Fibroblast of gingiva (primary cell): ENCODE measurements around the gene NELFB.
A peak's percentile ranks its signal among the peaks of the same experiment; 100 is the strongest.

ENCODE experiments used
- DNase-seq: peaks from one replicate; pipeline ENCODE4 v3.0.0-alpha.2; 2011; ENCODE audit warnings: low read depth

The NELFB gene

GRCh38 chr9:137268538-137269201, 13.5 kb downstream of the NELFB start:
- DNase-seq, result no peak

DNA sequence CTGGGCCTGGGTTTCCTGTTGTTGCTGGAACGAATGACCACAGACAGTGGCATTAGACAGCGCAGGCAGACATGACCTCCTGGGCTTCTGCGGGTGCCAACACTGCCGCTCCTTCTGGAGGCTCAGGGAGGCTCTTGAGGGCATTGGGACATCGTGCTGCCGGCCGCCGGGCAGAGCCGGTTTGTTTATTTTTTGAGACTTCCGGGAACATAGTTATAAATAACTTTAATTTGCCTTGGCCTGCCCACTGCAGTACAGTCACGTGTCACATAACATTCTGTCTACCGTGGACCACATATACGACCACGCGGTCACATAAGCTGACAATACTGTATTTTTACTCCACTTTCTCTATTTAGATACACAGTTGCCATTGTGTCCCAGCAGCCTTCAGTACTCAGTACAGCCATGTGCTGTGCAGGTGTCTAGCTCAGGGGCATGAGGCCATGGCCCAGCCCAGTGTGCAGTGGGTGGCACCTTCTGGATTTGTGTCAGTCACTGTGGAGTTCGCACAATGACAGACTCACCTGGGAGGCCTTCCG, 14.2 kb downstream of the NELFB start:
- DNase-seq, result peak; percentile 91

DNA sequence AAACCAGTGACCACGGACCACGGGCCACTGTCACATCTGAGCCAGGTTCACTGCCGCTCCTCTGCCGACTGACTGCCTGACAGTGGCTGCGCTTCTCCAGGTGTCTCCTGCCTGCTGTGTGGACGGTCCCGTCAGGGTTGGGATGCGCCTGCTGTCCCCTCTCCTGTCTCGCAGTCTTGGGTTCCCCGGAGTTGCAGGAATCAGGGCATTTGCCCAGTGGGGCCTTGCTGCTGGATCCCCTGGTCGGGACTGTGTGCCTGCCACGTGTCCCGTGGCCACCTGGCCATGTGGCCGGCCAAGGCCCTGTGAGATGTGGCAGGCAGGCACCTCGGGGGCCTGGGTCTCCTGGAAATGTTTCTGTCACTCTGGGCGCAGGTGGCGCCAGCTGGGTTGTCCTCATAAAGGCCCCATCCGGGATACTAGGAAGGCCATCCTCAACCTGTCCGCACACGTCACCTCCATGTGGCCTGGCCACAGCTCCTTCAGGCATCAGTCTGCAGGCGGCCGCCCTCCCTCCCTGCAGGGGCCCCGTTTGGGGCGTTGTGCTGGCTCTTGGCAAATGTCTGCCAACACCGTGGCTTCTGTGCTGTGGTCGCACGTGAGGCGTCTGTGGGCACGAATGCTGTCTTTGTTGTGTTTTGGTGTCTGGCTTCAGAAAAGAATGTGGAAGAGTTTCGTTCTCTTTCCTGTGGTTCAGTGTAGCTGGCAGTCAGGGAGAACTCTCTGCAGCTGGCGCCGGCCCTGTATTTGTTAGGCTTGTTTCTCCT, 16.0 kb downstream of the NELFB start:
- DNase-seq, result no peak

GRCh38 chr9:137271696-137272076, 16.6 kb downstream of the NELFB start:
- no peak for DNase-seq

DNA sequence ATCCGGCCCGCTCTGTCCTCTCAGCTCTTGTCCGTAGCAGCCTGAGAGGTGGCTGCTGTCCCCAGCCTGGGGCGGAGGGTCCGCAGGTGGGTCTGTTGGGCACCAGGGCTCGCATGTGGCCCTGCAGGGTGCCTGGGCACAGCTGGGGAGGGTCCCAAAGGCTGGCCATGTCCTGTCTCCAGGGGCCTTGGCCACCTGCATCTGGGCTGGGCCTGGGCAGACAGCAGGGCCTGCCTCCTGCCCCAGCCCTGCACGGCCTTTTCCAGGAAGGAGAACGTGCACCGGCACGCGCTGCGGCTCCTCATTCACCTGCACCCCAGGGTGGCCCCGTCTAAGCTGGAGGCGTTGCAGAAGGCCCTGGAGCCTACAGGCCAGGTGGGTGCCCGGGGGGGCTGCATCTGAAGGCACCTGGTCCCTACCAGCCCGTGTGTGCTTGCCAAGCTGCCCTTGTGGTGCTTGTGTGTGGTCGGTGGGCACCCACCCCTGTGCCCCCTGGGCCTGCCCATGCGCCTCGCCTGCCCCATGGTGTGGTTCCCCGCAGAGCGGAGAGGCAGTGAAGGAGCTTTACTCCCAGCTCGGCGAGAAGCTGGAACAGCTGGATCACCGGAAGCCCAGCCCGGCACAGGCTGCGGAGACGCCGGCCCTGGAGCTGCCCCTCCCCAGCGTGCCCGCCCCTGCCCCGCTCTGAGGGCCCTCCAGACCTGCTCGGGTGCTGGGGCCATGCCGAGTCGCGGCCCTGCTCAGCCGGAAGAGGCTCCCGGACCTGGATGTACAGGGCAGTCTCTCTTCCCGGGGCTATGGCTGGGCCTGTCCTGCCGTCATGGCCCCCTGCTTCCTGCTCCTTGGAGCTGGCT, 17.3 kb downstream of the NELFB start:
- DNase-seq, result no peak

DNA sequence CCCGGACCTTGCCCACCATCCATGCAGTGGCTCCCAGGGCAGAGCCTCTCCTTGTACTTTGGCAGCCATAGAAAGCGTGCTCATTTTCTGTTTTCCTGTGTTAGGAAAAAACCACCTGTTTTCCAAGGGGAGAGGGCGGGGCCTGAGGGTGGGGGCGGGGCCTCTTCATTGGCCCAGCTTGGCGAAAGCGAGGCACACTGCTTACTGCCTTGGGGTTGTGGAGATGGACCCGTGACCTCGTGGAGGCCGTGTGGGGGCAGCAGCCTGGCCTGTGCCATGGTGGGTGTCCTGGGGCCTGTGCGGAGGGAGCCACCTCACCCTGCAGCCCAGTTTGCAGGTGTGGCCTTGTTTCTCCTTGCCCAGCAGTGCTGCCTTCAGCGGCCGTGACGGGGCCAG, 18.0 kb downstream of the NELFB start:
- DNase-seq, result no peak

DNA sequence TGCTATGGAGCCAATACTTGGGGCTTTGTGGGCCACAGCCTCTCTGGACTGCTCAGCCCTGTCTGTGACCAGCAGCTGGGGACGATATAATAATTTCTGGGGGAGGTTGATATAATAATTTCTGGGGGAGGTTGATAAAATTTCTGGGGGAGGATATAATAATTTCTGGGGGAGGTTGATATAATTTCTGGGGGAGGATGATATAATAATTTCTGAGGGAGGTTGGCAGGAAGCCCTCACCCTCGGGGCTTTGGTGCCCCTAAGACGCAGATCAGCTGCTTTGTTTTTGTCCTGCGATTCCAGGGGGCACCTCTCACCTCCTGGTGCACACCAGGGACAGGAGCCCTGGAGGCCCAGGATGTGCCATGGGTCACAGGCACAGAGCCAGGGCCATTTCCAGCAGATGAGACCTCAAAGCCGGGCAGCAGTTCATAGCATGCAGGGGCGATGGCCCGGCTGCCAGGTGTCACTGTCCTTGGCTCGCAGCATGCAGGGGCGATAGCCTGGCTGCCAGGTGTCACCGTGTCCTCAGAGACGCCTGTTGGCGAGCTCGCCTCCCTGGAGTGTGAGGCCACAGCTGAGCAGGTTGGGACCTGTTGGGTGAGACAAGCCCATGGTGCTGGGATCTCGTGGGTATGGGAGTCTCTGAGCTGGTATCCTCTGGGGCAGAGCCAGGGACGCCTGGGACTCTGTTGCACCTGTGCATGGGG, 18.6 kb downstream of the NELFB start:
- DNase-seq, result no peak

DNA sequence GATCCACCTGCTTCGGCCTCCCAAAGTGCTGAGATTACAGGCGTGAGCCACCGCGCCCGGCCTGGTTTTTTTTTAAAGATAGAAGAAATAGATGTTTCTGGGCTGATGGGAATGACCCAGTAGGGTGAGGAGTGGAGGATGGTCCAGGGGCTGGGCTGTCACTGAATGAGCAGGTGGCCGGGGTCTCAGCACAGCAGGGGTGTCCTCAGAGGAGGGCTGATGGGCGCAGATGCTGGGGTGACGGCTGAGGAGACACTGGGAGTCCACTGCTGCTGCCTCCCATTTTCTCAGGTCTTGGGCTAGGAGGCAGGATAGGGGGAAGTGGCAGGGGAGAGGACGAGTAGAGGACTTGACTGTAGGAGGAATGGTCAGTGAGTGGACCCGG, 20.1 kb downstream of the NELFB start:
- no peak for DNase-seq

- DNase-seq, result no peak
Measured at GRCh38 chr9:137275588-137276472, 20.7 kb downstream of the NELFB start.

GRCh38 chr9:137276473-137277328, 21.6 kb downstream of the NELFB start:
- DNase-seq, result peak; percentile 63

DNA sequence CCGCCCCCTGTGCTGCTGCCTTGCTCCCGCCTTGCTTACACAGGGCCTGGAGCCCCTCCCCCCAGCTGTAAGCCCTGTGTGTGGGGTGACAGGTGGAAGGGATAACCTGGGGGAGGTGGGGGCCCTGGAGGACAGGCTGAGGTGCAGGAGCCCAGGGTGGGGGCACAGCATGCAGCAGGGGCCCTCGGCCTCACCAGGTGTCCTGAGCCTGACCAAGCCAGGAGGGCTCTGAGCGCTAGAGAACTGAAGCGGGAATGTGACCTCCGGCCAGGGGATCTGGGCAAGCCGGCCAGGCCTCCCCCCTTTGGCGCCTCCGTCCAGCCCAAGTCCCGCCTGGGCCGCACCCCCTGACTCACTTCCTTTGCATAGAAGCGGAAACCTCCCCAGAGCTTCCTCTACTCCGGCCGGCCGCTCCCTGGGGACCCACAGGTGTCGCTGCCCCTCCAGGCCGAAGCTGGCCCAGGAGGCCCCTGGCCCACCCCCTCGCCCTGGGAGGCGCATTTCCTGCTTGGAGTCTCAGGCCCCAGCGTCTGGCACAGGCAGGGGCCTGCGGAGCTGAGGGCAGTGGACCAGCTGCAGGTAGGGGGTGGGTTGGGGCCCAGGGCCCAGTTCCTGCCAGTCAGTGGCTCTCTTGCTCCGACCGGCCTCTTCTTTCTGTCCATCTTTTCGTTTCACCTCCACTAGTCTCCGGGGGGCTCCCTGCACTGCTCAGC, 22.4 kb downstream of the NELFB start, which contains the start of gene TOR4A:
TSS of gene TOR4A (plus strand) at position 398 of the 713 bp plus-strand sequence. CDS start 964 bp downstream, outside the sequence.
- DNase-seq, result peak; percentile 75

- no peak for DNase-seq
Measured at GRCh38 chr9:137278061-137278701, 23.1 kb downstream of the NELFB start.

GRCh38 chr9:137278721-137279711, 23.9 kb downstream of the NELFB start:
- DNase-seq, result no peak

DNA sequence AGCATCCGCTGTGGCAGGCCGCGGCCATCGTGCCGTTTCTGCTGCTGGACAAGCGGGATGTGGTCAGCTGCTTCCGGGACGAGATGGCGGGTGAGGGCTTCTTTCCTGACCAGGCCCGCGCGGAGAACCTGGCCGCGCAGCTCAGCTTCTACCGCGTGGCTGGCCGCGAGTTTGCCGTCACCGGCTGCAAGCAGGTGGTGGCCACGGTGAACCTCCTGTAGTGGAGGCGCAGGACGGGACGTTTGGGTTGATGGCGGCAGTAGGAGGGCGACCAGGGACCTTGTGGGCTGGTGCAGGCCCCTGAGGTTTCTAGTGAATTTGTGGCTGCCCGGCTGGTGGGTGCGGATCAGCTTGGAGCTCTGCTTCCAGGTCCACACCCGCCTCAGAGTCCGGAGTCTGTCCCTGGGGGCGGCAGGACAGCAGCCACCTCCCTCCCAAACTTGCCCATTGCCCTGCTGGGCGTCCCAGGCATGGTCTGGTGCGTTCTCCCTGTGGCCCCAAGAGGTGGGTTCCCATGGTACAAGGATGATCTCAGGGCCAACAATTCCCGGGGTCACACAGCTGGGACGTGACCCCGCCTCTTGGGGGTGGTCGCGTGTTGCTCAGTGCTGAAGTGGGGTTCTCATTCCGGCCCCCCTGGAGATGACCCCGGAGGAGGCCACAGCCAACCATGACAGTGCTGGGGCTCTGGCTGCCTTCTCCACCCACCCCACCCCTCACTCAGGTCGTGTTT, 24.8 kb downstream of the NELFB start:
- no peak for DNase-seq

GRCh38 chr9:137280474-137281344, 25.6 kb downstream of the NELFB start:
- DNase-seq, result no peak
